Measurements from ENCODE around the gene RITA1.

DNA sequence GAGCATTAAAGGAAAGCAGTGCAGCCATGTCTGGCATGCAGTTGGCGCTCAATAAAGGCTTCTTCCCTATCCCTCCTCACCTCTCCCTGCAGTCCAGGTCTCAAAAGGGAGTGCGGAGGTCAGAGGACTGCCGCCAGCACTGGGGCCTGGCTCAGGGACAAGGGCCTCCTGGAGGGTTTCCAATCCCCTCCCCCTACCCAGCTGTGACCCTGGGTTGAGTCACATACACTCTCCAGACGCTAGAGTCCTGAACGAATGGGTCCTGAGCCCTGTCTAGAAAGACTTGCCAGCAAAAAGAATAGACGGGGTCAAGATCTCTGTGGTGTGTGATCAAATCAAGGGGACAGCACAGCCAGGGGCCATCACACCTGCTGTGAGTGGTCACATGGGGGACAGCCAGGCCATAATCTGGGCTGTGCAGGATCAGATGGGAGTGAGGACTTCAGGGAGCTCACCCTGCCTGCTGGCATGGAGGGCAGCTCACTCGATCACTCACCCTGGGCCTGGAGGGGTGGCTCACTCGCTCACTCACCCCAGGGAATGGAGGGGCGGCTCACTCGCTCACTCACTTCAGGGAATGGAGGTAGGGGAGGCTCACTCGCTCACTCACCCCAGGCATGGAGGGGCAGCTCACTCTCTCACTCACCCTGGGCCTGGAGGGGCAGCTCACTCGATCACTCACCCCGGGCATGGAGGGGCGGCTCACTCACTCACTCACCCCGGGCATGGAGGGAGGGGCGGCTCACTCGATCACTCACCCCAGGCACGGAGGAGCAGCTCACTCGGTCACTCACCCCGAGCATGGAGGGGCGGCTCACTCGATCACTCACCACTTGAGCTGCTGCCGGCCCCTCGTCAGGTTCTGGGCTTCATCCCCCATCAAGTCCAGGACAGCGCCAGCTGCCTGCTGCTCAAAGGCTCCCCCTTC, 23.2 kb upstream of the RITA1 start:
- no peak for TF ChIP-seq POLR2A (IDR thresholded peaks at IDR 0.05)
- no peak for TF ChIP-seq CTCF (IDR thresholded peaks at IDR 0.05)

Data from adrenal gland (tissue), 5 donors.